Measurements from ENCODE around the gene ATOX1.

The ATOX1 gene

DNA sequence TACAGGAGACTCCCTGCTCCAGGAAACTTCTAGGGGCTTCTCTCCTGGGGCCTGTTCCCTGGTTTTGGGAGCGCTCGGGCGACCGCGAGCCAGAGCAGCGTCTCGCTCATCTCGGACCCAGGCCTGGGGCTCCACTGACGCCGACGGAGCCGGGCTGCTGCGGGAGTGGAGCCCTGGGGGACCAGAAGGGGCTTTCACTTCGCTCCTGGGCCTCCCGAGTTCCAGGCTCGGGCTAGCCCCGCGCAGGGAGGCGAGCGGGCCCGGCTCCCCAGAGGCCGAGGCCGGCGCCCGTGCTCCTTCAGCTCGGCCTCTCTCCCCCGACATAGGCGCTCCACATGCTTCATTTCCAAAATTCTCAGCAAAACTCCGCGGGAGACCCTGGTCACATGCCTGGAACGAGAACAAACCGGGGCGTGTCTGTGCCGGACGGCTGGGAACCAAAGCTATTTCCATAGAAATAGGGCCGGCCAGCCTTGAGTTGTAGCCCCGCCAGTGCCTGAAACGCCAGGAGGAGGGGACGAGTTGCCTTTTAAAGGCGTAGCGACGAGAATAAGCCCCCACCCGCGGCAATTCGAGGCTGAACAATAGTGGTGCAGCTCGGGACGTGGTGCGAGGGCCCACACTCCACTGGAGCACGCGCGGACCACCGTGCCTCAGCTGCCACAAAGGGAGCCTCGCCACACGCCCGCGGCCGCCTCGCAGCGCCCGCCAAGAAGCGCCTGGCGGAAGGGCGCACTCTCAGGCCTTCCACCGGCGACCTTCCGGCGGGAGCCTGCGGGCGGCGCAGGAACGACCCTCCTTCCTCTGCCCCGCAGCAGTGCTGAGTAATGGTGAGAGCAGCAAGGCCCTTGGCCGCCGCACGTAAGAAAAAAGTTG lies 12.2 kb upstream of the ATOX1 start:
- DNase-seq: peak; percentile 62

DNA sequence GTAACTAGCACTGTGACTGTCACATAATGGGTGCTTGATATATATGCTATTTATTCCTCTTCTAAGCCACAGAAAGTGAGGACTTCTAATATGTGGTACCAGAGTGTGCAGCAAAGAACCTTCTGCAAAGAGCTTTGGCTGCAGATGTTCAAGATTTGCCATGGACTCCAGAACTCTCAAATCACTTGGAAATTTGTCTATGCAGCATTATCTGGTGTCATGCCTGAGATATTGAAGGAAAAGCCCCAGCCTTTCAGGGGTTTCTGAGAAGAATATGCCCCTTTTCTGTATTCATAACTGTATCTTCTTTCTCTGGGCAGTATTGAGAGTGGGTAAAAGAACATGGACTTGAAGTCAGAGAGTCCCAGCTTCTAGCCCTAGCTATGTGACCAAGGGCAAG lies 8.5 kb upstream of the ATOX1 start:
- no peak for DNase-seq

DNA sequence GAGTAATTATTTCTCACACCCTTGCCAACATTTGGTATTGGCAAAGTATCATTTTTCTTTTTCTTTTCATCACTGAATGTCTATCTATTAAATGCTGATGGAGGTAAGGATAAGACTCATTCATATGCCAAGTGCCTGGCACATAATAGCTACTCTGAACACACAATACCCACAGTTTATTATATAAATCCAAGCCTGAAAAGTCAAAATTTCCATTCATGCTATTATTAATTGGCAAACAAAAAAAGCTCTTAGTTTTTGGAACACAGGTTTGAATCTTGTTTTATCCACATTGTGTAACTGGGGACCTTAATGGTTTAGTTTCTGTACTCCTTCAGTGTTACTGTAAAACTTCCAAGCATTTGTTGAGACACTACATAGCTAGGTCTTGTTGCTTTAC lies 6.4 kb upstream of the ATOX1 start:
- no peak for DNase-seq

DNA sequence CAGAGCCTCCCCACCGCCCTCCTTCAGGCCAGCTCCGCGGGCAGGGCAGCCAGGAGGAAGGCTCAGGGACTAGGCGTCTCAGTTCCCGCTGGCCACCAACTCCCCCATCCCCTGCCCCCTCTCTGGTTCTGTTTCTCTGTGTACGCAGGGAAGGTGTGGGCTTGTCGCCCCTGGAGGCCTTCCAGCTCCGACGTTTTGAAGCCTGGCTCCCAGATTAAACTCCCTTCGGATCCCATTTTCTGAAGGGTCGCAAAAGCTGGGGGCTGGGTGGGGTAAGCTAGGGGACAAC lies 346 bp downstream of the ATOX1 start:
- DNase-seq: no peak

DNA sequence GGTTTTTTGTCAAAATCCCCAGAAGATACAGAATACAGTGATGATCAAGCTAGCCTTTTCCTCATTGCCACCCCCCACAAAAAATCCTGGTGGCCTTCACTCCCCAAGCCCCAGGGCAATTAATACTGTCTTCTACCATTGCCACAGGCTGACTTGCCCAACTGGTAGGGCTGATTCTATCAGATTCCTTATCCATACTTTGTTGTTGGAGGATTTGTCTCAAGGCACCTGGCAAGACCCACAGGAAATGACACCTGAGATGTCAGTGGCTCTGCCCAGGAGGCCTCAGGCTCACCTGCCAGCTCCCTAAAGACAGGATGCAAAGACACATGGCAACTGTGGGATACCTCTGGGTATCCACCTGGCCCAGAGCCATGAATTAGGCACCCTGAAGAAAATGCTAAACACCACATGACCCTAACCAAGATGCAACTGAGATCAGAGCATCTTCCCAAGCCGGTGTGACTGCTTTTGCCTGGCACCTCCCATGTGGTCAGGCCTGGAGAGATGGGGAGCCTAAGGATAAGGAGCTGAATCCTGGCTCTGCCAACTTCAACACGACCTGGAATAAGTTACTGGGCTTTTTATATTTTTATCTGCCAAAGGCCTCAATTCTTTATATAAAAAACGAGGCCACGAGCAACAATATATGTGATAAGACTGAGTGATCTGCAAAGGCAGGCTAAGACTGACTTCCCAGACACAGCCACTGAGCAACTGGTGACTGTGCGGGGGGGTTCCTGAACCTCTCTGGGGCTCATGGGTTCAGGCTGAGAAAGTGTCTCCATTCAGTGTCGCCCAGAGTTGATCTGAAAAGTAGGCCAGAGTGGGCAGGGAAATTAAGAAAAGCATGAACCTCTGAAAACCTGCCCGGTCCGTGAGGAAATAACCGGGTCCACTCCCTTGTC lies 944 bp downstream of the ATOX1 start:
- DNase-seq: no peak

DNA sequence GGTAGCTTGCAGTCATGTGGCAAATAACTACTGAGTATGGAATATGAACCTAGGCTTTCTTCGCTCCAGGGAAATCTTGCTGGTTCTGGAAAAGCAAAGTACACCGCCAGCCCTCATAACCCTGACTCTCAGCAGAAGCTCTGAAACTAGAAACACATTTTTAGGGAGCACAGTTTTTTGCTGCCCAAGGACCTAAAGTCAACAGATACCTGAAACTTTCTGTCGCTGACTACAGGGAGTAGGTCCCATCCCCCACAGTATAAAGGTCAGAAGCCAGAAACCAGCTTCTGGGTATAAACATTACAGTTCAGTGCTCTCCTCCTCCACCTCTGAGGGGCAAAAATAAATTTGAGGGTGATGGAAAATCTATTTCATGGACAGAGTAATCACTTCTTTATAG lies 3.0 kb downstream of the ATOX1 start:
- DNase-seq: no peak

DNA sequence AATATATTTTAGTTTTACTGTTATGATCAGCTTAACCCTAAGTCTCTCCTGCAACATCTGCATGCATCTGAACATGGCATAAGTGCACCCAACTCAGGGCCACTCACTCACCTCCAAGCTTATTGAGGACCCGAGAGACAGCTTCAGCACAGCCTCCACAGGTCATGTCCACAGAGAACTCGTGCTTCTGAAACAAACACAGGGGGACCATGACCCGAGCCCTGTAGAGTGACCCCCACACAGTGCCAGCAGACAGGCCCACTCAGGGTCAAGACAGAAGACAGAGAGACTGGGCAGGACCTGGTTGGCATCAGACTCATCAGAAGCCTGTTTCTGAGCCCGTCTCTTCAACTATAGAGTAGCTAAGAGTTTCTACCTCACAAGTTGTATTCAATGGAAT lies 6.8 kb downstream of the ATOX1 start:
- no peak for DNase-seq

DNA sequence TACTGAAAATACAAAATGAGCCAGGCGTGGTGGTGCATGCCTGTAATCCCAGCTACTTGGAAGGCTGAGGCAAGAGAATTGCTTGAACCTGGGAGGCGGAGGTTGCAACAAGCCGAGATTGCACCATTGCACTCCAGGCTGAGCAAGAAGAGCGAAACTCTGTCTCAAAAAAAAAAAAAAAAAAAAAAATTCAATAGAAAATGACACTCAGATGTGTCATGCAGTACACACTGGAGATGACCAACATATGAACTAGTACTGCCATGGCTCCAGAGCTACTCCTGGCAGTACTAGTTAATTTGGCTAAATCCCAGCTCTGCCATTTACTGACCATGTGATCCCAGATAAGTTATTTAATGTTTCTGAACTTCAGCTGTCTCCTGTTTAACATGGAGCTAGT lies 7.3 kb downstream of the ATOX1 start:
- peak; percentile 59 for DNase-seq

DNA sequence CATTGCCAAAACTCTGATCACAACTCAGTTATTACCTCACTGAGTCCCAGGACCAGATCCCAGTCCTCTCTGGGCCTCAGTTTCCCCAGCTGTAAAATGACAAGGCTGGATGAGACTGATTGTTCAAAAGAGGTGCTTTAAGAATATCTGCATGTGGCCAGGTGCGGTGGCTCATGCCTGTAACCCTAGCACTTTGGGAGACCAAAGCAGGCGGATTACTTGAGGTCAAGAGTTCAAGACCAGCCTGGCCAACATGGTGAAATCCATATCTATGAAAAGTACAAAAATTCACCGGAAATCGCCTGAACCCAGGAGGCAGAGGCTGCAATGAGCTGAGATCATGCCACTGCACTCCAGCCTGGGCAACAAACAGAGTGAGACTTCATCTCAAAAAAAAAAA lies 8.3 kb downstream of the ATOX1 start:
- no peak for DNase-seq

DNA sequence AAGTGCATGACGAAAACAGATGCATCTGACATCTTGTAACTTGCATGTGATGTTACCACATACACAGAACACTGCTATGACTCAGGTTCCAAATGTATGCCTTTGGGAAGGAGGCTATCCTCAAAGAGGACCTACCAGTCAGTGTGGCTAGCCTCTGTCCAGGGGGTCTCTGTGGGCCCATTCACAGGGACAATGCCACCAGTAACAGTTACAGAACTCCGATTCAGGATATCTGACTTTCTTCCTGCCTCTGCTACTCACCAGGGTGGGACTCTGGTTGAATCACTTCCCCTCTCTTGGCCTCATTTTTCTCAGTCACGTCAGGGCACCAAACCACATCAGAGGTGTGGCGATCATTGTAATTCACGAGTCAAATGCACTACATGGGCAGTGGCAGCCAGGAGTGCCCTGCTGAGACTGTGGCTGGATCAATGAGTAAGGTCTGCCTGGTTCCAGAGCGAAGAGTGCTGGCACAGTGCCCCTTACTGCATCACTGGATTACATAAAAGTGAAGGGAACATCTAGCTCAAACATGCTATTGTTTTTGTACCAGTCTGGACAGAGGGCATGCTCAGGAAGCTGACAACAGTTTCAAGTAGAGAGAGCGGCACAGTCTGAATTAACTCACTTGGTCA lies 13.2 kb downstream of the ATOX1 start:
- peak; percentile 78 for DNase-seq

DNA sequence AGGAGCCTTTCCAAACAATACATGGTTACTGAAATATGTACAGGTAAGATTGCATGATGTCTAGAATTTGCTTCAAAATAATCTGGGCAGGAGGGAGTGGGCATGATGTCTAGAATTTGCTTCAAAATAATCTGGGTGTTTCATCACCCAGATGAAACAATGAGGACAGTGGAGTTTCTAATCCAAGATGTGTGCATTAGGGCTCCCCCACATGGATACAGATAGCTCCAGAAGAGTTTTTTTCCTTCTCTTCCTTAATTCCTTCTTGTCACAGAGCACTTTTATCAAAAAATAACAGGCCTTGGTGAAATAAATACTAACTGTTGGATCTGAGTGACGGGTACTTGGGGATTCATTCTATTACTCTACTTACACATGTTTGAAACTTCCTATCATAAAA lies 14.9 kb downstream of the ATOX1 start:
- peak; percentile 34 for DNase-seq

DNA sequence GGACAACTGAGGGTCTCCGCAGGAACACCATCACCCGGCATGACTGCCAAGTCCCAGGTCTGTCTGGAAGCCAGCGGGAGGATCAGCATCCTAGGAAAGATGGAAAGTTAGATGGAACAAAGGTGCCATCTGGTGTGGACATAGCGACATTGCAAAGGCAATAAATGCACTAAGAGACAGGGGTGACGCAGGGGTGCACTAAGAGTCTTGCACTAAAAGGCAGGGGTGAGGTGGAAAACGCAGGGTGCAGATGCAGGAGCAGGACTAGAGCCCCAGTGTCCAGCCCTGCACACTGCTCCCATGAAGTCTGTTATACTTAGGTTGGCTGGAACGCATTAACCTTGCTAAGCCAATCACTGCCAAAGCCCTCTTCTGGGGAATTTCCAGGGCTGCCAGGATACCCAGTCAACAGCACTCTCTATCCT lies 15.5 kb downstream of the ATOX1 start:
- peak; percentile 75 for DNase-seq

DNA sequence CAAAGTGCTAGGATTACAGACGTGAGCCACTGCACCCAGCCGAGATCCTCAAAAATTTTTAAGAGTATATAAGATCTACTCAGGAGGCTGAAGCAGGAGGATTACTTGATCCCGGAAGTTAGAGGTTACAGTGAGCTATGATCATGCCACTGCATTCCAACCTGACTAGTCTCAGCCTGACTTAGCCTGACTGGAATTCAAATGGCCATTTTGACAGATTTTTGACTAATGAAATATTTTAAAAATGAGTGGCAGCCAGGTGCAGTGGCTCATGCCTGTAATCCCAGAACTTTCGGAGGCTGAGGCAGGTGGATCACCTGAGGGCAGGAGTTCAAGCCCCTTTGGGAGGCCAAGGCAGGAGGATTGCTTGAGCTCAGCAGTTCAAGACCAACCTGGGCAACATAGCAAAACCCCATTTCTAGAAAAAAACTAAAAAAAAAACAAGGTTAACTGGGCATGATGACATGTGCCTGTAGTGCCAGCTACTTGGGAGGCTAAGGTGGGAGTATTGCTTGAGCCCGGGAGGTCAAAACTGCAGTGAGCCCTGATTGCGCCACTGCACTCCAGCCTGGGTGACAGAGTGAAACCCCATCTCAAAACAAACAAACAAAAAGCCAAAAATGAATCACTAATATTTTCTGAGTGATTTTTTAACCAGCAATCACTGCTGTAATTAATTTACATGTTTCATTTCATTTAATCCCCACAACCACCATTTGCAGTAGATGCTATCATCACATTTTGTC lies 16.6 kb downstream of the ATOX1 start:
- DNase-seq: peak; percentile 92

DNA sequence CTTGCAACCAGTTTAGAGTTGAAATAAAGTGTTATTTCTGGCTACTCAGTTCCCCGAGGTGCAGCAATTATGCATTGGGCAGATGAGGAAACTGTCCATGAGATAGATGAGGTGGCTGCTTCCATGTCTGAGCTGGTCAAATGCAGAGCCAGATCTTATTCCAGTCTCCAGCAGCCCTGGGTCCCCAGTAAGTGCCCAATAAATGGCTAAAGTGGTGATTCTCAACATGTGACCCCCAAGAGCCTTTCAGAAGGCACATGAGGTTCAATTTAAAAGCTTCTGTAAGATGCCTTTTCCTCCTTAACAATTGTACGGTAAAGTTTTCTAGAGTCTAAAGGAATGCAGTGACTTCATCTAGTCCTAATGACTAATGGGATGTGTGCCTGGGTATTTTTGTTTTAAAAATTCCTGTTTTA lies 17.5 kb downstream of the ATOX1 start:
- DNase-seq: peak; percentile 86

DNA sequence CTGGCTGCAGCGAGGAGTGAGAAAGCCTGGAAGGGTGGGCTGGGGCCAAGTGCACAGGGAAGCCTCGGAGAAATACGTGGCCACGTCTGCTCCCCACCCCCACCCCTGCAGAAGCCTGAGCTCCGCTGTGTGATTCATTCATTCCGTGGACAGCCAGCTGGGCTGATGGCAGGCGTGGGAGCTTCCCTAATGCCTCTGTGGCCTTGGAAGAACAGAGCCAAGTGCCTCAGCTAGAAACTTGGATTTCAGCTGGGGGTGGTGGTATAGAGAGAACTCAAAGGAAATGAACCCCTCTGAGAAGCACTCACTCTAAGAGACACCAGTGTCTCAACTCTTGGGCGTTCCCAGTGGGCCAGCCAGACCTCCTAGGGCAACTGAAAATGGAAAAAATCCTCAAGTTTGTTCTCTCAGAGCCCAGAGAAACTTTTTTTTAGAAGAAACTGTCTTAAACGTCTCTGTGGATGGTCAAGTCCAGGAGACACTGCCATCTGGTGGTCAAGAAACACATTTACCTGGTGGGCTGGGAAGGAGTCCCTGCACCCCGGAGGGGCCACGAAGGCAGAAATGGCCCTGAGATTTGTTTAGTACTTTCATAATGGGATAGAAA lies 18.0 kb downstream of the ATOX1 start:
- DNase-seq: peak; percentile 91

DNA sequence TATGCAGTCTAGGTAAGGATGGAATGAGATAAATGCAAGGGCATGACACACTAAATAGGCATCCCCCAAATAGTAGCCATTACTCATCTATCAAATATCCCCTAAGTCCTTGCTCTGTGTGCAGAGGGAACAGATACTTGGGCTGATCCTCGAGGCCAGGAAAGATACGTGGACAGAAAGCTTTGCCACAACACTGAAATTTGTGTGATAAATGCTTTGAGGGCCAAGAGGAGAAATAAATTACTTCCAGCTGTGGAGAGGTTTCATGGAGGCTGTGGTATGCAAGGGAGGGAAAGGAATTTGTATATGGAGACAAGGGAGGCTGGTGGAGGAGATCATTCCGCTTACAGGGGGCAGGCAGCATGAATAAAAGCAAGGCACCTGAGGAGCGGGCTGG lies 18.5 kb downstream of the ATOX1 start:
- DNase-seq: peak; percentile 92

DNA sequence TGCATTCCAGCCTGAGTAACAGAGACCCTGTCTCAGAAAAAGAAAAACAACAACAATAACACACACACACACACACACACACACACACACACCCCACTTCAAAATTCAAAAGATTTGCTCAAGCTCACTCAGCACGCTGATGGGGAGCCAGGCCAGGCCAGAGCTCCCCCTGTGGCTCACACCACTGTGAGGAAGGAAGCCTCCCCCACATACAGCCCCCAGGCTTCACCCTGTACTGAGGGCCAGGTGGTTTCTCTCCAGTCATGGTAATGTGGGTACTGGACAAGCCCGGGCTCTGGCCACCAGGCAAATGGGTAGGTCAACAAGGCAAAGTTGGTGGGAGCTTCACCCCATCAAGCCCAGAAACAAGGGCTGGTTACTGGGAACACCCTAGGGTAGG lies 19.0 kb downstream of the ATOX1 start:
- DNase-seq: no peak

DNA sequence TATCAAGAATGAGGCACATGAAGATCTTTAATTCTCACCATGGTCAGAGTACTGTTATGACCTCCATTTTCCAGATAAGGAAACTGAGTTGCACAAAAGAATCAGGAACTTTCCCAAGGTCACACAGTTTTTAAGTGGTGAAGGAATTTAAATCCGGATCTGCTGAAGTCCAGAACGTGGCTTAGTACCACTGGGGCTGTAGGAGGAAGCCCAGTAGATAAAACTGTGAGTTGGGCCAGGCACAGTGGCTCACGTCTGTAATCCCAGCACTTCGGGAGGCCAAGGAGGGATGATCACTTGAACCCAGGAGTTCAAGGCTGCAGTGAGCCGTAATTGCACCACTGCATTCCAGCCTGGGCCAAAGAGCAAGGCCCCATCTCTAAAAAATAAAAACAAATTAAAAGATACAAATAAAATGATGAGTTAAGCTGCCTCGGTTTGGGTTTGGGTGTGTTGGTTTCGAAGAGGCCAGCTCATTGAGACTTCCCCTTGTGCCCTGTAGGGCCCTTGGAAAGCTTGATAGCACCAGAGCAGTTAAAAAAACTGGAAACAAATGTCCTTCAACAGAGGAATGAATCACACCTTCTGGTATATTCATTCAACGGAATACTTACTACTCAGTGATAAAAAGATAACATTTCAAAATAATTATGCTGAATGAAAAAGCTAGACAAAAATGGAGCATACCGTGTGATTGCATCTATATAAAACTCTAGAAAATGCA lies 20.1 kb downstream of the ATOX1 start:
- DNase-seq: peak; percentile 41

DNA sequence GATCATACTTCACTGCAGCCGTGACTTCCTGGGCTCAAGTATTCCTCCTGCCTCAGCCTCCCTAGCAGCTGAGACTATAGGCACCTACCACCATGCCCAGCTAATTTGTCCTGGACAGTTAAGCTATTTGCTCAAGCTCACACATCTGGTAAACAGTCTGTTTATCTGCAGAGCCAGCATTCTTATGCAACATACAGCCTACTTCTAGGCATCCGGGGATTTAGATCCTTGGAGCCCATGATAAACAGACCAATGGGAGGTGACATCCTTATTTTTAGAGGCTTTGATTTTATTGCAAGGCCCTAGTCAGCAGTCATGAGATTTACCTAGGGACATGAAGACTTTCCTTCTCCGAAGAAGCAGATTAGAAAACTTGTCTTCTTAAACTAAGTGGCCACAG lies 21.0 kb downstream of the ATOX1 start:
- DNase-seq: no peak

DNA sequence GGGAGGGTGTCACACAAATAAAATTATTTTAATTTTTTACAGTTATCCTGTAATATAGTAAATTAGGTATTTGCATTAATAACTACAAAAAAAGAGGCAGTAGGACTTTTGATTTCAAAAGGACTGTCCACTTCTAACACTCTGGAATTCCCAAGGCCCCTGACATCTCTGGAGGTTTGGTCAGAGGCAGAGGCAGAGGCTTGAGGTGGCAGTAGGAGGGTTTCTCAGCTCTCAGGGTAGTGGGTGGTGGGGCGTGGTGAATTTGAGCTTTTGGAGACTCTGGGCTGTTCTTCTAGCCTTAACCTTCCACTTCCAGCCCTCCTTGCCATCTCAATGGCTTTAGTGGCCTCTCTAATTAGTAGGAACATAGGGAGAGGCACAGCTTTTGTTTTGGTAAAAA lies 22.8 kb downstream of the ATOX1 start:
- DNase-seq: no peak

DNA sequence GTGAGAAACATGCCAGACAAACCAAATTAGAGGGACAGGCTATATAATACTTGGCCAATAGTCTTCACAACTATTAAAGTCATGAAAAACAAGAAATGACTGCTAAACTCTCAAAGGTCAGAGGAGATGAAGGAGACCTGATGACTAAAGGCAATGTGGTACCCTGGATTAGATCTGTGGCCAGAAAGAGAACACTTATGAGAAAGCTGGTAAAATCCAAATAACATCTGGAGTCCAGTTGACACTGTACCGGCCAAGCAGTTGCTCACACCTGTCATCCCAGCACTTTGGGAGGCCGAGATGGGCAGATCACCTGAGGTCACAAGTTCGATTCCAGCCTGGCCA lies 24.4 kb downstream of the ATOX1 start:
- no peak for DNase-seq
